Cardiac fibroblast (primary cell): ENCODE data around the gene PAK4.

ENCODE experiments used
- DNase-seq, 2 donors: peaks; one replicate each; pipeline versions ENCODE4 v3.0.0 to v3.0.0-alpha.2; 2010; ENCODE audit warnings: low read depth in 2 of 2
- H3K4me3 ChIP-seq, 2 donors: replicated peaks in 1 of 2; 1 replicate in 1 of 2; 2 replicates in 1 of 2; pipeline ENCODE4 v1.5.1; 2011; ENCODE audit warnings: low read depth in 2 of 2, low read length in 2 of 2, mild to moderate bottlenecking in 2 of 2, moderate library complexity in 1 of 2
- CTCF ChIP-seq: IDR thresholded peaks from one replicate; pipeline ENCODE4 v1.5.1; 2011; ENCODE audit warnings: low read depth, mild to moderate bottlenecking, low read length, inconsistent platforms

The PAK4 gene

GRCh38 chr19:39155741-39156140 is 30.2 kb downstream of the PAK4 start:
- no peak for TF ChIP-seq CTCF
- no peak overlapping the region for H3K4me3 ChIP-seq

GRCh38 chr19:39156326-39157230 is 31.0 kb downstream of the PAK4 start:
- no peak overlapping the region for H3K4me3 ChIP-seq
- DNase-seq, result no peak
- no peak for TF ChIP-seq CTCF

More at GRCh38 chr19:39155741-39156140, 30.2 kb downstream of the PAK4 start:
- DNase-seq, result no peak

- no peak for TF ChIP-seq CTCF
- H3K4me3 ChIP-seq, result no peak overlapping the region
- DNase-seq, result no peak
These were observed 31.9 kb downstream of the PAK4 start for GRCh38 chr19:39157275-39157996.

- H3K4me3 ChIP-seq, result no peak overlapping the region
- DNase-seq, result no peak
- TF ChIP-seq CTCF, result no peak
These were observed 32.4 kb downstream of the PAK4 start for GRCh38 chr19:39157997-39158389.

GRCh38 chr19:39158646-39159260 is 33.2 kb downstream of the PAK4 start:
- no peak for DNase-seq
- no peak overlapping the region for H3K4me3 ChIP-seq
- no peak for TF ChIP-seq CTCF

- no peak overlapping the region for H3K4me3 ChIP-seq
- no peak for TF ChIP-seq CTCF
- DNase-seq, result peak; percentile 12 to 74
These were observed 34.9 kb downstream of the PAK4 start for GRCh38 chr19:39160523-39160861.
